Measurements from ENCODE around the gene SLC6A16. TPM values are rescaled to one million over a fixed set of nuclear protein-coding genes. Genes with fewer than 3 reads are reported as not detected.
A peak's percentile ranks its signal among the peaks of the same experiment; 100 is the strongest.
"Not testable (repeated sequence)": the region's sequence is repeated elsewhere in the genome, so short reads cannot be mapped to it uniquely, and the experiment has no call there.

The SLC6A16 gene
- total RNA-seq (1 to 10 TPM in 1 of 9 donors, under 1 TPM in 8; 0.27 to 1.3 (median 0.40) TPM), polyA plus RNA-seq (under 1 TPM; 0.33 to 0.53 TPM)
- long read RNA-seq, donor 1: 0 reads
- long read RNA-seq, donor 2, partial matches to known transcripts: 0 of 1 reads
- long read RNA-seq, donor 2, other reads (novel, unspliced or antisense): 1 of 1 reads
- long read RNA-seq, donor 3: 0 reads

DNA sequence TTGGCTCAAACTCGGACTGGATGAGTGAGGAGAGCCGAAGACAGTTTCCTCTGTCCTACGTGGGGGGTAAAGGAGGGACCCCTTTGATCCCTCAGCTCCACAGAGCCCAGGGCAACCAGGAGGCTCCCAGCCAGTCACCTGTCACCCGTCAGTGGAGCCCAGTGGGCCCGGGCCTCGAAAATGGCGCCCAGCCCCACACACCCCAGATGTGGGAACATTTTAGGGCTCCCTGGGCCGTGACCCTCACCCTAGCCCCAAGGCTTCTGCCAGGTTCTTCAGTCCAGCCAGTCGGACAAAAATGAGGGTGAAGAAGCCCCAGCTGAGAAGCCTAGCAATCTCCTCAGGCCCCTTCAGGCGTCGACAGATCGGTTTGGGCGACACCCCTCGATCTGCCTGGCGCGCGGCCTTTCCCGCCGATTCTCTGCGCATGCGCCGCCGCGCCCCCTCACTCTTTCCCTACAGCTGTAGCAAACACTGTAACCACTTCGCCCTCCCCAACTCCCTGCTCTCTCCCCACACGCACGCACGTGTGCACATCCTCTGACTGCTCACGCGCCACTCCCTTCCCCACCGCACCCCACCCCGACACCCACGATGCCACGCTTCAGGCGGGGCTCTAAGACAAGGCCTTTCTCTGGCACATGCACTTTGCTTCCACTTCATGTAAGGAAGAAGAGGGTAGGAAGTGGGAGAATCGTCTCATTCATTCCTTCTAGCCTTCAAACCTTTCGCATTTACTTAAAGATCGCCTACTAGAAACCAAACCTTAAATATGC is at the start of gene SLC6A16:
SLC6A16 (minus strand) TSS at position 391 of the 776 bp plus-strand sequence. CDS start 13,844 bp downstream, outside the sequence.
- 93 to 96% (median 94%) methylated on average over 38 of the region's 38 CpGs for WGBS, 4 donors
- Histone ChIP-seq H3K4me3 (no peak within 1 kb of the TSS), H3K9me3 (peaks cover 0 to 33% (median 3%) of the 10 kb centered on the region in 12 donors), H3K27me3 (no peaks in the 10 kb centered on the region), H3K27ac (no peak within 1 kb of the TSS), H3K4me1 (peaks cover 0 to 14% (median 0%) of the 10 kb centered on the region in 12 donors), H3K36me3 (peaks cover 0 to 7% (median 0%) of the 10 kb centered on the region in 9 donors)
- intact Hi-C loops (cut with DNase I): no loop called here
- DNase-seq (no peak), ATAC-seq (peak in 2 of 4 donors; percentile 7 to 45)
- TF ChIP-seq CTCF (IDR thresholded peaks at IDR 0.05) (no peak), POLR2A (IDR thresholded peaks at IDR 0.05) (no peak)

DNA sequence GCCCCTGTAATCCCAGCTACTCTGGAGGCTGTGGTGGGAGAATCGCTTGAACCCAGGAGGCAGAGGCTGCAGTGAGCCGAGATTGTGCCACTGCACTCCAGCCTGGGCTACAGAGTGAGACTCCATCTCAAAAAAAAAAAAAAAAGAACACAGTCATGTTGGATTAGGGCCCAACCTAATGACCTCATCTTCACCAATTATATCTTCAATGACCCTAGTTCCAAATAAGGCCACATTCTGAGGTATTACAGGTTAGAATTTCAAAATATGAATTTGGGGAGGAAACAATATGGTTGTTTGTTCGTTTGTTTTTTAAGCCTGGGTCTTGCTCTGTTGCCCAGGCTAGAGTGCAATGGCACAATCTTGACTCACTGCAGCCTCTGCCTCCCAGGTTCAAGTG is 48.2 kb upstream of the SLC6A16 start:
- ATAC-seq; H3K4me1 ChIP-seq; intact Hi-C loops (cut with DNase I); H3K36me3 ChIP-seq; DNase-seq; H3K4me3 ChIP-seq; H3K27me3 ChIP-seq; H3K27ac ChIP-seq: not testable (repeated sequence)
- 70 to 85% (median 84%) methylated on average over 3 of the region's 3 CpGs for WGBS, 4 donors
- peaks cover 0 to 19% (median 11%) of the 10 kb centered on the region in 12 donors for H3K9me3 ChIP-seq

DNA sequence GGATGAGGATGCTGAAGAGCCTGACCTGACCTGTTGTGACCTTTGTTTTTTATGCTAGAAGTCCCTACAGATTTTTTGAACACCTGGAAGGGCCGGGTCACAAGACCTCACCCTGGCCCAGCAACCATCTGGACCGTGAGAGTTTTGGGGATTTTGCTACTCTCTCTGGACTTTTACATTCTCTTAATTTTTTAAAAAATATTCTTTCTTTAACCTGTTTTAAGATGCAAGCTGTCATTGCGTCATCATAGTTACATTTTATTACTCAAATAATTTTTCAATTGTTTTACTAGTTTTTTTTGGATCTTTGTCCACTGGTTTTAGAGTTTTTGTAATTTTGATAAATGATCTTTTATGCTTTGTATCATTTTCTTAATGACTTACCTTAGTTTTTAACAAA is 46.2 kb upstream of the SLC6A16 start:
- ATAC-seq: no peak
- TF ChIP-seq POLR2A (IDR thresholded peaks at IDR 0.05) (no peak), CTCF (IDR thresholded peaks at IDR 0.05) (no peak)
- Histone ChIP-seq H3K4me1 (no peaks in the 10 kb centered on the region), H3K9me3 (peaks cover 0 to 23% (median 11%) of the 10 kb centered on the region in 12 donors), H3K36me3 (no peaks in the 10 kb centered on the region), H3K27me3 (no peaks in the 10 kb centered on the region), H3K4me3 (no peak overlapping the region), H3K27ac (no peak overlapping the region)
- WGBS, 4 donors: 53 to 94% (median 83%) methylated on average over 3 of the region's 3 CpGs
- no peak for DNase-seq
- intact Hi-C loops (cut with DNase I): no loop called here

- intact Hi-C loops (cut with DNase I): no loop called here
- H3K27me3 ChIP-seq: no peaks in the 10 kb centered on the region
- H3K4me1 ChIP-seq: peaks cover 0 to 5% (median 2%) of the 10 kb centered on the region in 12 donors
- no peaks in the 10 kb centered on the region for H3K36me3 ChIP-seq
- DNase-seq: no peak
- no peak overlapping the region for H3K4me3 ChIP-seq
- H3K9me3 ChIP-seq: peaks cover 0 to 23% (median 11%) of the 10 kb centered on the region in 12 donors
- TF ChIP-seq POLR2A (IDR thresholded peaks at IDR 0.05) (no peak), CTCF (IDR thresholded peaks at IDR 0.05) (no peak)
- 80 to 94% (median 89%) methylated on average over 5 of the region's 5 CpGs for WGBS, 4 donors
- no peak overlapping the region for H3K27ac ChIP-seq
- no peak for ATAC-seq
Measured at GRCh38 chr19:49368711-49369358, 43.8 kb upstream of the SLC6A16 start.

All from heart left ventricle (tissue), 16 donors.